HG03097 (cell line): Measurements from ENCODE around the gene BCO2.

Experiments used
- ATAC-seq: cut with Tn5 transposase; IDR thresholded peaks from one replicate; pipeline ENCODE4 v1.9.1; 2021; ENCODE audit not compliant: unreplicated experiment, low FRiP score

Gene BCO2

DNA sequence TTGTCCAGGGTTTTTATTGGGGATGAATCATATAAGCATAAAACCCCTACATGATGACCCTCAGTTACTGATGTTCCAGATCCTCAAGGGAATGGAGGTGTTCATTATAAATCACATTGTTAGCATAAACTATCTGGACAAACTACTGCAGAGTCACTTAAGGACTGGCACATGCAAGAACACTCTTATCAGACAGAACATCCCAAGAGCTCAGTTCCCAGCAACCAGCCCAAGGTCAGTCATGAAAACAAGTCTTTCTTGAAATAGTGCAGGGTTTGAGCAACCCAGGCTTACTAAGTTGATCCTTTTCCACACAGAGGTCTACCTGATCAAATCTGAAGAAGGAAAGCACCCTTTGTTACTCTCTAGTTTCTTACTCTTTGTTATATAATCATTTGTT lies 37.4 kb downstream of the BCO2 start:
- ATAC-seq, result no peak

DNA sequence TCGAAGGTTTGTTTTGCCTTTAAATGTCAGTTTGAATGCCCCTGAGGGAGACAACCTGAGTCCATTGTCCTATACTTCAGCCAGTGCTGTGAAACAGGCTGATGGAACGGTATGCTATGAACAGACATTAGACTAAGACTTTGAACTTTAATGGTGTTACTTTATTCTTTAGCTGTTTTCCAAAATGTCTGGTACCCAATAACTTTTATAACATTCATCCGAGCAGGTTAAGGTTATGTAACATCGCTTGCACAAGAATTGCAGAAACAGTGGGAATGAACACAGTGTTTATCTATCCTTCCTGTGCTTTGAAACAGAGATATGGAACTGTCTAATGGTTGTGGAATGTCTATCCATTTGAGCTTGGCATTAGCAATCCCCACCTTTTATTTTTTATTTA lies 38.4 kb downstream of the BCO2 start:
- ATAC-seq, result no peak

DNA sequence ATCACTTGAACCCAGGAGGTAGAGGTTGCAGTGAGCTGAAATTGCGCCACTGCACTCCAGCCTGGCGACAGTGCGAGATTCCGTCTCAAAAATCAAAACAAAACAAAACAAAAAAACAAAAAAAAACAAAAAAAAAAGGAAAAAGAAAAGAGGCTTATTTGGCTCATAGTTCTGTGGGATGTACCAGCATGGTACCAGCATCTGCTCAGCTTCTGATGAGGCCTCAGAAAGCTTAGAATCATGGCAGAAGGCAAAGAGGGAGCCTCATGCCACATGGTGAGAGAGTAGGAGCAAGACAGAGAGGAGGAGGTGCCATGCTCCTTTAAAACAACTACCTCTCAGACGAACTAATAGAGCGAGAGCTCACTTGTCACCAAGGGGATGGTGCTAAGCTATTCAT lies 40.3 kb downstream of the BCO2 start:
- no peak for ATAC-seq

DNA sequence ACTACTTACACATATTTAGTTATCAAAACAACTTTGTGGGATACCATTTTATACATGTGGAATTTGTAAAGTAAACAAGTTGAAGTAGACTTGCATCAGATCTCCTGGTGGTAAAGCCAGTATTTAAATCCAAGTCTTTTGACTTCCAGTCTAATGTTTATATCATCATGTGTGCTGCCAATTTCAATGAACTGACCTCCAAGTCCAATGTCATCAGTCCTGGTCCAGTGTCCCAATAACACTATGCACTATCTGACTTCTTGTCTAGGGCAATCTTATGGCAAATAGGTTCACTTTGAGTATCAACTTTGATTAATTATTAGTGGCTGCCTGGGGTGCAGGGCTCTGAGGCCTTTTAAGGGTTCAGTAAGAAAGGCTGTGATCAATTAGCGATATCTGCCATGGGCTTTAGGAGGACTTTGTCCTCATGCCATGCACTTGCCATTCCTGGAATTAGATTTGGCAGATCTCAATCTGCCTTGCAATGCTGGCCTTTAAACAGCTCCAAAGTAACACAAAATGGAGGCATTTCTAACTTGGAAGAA lies 41.3 kb downstream of the BCO2 start:
- ATAC-seq, result no peak

DNA sequence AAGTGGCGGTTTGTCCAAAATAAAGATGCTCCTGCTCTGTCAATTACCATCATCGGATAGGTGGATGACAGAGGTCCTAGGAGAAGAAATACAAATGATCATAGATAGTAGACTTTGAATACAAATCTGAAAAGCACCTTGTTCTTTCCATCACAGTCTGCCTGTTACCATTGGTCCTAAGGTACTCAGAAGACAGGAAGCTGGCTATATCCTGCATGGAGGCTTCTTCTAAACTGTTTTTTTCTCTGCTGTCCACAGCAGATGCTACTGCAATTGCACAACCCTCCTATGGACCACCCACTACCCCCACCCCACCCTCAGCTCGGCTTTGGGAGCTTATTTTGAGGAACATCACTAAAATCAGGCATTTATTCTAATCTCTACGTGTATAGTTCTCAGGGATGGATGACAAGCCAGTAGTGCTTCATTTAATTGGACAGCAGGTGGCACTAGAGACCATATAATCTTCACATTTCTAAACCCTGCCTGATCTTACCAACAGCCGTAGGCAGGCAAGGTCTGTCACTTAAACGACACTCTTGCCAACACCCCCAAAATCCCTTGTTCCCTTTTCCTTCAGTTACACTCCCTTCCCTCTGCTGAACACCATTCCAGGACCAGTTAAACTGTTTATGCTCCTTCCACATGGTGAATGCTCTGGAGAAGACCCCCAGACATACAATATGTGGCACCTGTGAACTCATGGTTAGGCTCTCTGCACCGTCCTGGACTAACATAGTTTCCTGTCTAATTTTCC lies 44.3 kb downstream of the BCO2 start:
- ATAC-seq, result peak; percentile 90

DNA sequence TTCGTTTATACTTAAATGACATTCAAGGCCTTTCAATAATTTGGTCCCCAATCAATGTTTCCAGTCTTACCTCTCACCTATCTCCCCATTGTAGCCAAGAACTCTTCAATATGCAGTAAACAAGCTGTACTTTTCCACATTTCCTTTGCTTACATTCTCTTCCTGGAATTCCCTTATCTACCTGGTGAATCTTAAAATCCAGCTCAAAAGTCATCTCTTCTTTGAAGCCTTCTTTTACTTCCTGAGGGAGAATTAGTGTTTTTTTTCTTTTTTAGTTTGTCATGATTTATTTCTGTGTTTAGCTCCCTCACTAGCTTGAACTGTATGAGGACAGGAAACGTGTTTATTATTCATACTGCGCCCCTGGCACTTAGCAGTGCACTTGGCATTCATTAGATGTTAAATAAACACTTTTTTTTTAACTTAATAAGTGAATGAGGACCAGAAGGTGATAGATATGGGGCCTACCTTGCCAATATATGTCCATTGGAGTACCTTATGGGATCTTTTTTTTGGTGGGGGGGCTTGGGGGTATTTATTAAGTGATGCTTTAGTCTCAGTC lies 46.0 kb downstream of the BCO2 start:
- no peak for ATAC-seq

DNA sequence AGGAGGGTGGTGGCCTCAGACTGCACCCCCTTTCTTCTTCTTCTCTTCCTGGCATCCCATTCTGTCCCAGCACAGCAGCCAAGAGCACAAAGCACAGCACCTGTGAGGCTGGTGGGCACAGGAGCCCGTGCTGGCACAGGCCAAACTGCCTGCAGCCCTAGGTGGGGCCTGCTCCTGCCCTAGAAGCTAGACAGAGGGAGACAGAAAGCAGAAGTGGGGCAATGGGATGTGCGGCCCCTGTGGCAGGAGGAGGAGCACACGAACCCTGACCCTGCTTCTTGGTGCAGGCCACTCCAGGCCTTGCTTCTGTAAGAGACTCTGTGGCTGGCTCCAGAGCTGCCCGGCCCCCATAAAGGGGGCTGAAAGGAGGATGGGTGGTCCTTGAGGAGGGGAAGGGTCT lies 47.0 kb downstream of the BCO2 start:
- ATAC-seq, result no peak

DNA sequence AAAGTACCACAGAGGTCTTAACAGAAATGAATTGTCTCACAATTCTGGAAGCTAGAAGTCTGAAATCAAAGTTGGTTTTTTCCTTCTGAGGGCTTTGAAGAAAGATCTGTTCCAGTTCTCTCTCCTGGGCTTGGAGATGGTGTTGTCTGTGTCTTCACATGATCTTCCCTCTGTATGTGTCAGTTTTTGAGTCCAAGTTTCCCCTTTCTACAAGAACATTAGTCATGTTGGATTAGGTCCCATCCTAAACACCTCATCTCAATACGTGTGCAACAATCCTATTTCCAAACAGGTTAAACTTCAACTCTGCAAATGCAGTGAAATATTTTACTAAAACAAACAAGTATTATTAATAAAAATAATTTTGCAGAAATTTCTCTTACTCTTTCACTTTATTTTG lies 47.8 kb downstream of the BCO2 start:
- no peak for ATAC-seq

DNA sequence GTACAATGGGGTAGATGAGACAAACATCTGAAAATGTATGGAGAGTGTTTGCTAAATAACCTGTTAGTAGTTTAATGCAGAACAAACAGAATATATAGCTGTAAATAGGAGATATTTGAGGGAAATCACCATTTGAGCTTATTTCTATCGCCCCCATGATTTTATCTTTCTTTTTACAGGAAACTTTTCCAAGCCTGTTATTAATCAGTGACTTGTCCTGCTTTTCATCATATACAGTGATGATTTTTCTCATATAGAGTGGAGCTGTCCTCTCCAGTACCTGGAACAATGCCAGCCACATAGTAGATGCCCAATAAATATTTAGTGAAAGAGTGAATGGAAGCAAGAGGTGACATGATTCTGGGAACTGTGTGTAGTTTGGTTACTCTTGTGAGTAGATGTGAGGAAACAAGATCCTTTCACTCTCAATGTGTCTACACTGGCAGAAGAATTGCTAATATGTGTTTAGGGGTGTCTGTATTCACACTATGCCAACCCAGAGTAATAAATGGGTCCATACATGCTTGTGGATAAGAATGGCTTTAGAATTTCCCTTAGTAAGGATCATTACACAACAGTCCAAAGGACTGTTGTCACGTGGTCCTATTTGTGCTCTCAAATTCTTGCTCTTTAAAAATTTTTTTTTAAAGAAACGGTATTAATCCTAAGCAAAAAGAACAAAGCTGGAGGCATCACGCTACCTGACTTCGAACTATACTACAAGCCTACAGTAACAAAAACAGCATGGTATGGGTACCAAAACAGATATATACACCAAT lies 48.6 kb downstream of the BCO2 start:
- ATAC-seq, result no peak

DNA sequence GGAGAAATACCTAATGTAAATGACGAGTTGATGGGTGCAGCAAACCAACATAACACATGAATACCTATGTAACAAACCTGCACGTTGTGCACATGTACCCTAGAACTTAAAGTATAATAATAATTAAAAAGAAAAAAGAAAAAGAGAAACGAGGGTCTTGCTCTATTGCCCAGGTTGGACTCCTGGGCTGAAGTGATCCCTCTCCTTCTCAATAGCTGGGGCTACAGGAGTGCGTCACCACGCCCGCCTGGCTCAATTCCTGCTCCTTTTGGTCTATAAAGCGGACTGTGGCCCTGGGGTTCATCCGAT lies 50.4 kb downstream of the BCO2 start:
- no peak for ATAC-seq

DNA sequence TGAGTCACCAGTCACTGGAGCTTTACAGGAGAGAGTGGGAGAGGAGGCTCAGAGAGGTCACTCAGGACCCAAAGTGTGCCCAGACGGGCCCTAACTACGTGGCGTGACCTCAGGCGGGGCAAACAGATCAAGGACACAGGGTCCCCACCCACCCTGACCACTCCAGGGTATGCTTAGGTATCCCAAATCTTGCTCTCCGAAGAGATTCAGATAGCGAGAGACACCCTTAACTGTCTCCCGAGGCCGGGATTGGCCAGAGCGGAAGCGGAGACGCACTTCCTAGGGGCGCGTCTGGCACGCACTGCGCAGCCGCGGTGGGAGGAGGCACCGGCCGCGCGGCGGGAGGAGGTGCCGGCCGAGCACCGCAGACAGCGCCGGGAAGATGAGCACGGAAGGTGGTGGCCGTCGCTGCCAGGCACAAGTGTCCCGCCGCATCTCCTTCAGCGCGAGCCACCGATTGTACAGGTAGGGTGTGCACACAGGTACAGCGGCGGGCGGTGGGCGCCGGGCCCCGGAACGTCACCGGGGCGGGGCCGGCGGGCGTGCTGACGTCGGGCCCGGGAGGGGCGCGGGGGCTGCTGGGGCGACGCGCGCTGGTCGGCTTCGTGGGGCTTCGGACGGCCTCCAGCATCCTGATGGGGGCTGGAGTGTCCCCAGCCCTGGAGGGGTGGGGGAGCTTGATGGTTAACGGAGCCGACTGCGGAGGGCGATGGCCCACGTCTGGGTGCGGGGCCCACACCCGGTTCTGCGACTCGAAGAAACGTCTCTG lies 50.9 kb downstream of the BCO2 start, which contains the start of gene PTS:
PTS (plus strand) TSS at position 367 of the 769 bp plus-strand sequence; CDS start at position 383, 16 bp downstream.
- peak; percentile 97 for ATAC-seq

DNA sequence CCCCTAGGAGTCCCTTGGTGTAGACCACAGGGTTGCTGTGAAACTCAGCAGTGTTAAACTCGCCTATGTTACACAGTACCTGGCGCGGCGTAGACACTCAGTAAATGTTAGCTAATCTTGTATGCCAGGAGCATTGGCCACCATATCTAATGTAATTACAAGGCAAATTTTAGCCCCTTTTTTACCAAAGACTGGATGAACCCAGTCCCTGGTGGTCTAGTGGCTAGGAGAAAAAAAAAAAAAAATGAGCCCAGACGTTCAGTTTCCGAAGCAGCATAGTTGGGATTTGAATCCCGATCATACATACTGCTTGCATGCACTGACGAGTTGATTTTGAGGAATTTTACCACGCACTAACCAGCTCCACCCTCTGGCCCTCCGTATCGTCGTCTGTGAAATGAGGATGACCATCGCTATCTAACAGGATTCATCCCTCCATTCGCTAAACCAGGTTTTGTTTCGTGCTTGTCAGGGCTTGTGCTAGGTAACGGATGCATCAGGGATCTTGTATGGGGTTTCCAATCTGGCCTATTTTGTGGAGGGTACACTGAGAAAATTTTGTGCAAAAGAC lies 51.6 kb downstream of the BCO2 start:
- ATAC-seq, result no peak

DNA sequence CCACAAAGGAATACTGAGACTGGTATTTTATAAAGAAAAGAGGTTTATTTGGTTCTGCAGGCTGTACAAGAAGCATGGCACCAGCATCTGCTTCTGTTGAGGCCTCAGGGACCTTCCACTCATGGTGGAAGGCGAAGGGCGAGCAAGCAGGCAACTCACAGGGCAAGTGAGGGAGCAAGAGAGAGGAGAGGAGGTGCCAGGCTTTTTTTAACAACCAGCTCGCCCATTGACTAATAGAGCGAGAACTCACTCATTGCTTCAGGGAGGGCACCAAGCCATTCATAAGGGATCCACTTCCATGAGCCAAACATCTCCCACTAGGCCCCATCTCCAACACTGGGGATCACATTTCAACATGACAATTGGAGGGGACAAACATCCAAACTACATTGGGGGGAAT lies 52.2 kb downstream of the BCO2 start:
- no peak for ATAC-seq

DNA sequence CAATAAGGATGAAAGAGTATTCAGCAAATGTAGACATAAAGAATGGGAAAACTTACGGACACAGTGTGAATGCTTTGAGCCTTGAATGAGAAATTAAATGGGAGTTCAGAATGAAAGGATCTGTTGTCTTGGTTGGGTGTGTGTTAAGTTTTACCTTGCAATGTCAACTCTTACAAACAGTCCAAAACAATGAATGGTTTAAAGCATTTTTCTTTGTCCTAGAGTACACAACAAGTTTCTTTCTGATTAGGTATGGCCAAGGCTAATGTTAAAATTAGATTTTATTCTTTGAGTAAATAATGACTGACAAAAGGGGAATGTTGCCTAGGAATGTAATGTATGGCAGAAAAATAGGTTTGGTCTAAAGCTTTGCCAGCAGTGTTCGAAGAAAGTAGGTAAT lies 53.4 kb downstream of the BCO2 start:
- no peak for ATAC-seq

DNA sequence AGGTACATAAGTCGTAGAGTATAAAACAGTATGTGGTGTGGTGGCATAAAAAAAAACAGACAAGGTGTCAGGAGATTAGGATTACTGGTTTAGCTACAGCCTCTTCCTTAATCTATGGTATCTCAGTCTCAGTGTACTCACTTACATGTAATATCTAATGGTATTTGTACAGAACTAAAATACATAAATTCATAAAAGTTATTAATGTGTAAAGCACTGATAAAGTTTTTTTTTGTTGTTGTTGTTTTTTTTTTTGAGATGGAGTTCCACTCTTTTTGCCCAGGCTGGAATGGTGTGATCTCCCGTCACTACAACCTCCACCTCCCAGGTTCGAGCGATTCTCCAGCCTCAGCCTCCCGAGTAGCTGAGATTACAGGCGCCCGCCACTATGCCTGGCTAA lies 53.8 kb downstream of the BCO2 start:
- no peak for ATAC-seq

DNA sequence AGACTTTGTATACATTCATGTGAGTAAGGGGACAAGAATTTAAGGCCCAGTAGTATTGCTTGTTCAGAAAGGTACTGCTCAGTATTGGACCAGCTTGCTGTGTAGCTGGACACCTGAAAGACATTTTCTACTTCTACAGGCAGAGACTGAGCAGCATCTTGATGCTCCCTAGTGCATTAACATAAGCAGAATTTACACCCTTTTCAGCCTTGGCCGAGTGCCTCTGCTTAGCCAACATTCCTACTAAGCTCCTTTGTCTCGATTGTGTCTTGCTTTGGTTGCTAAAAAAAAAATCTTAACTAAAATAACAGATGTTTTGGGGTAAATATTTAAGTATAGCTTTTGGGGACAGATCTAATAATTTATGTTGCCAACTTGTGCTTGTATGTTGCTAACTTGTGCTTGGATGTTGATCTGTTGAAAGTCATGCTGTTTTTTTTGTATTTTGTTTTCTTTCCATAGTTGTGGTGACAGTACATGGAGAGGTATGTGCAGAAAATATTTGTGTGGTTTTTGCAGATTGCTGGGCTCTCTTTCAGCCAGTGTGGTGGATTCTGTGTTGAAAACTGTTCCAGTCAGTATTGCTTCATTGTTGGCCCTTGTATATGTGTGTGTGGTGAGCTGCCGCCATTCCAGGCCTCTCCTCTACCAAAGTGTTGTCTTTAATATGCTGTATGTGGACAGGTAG lies 54.6 kb downstream of the BCO2 start:
- ATAC-seq, result no peak

DNA sequence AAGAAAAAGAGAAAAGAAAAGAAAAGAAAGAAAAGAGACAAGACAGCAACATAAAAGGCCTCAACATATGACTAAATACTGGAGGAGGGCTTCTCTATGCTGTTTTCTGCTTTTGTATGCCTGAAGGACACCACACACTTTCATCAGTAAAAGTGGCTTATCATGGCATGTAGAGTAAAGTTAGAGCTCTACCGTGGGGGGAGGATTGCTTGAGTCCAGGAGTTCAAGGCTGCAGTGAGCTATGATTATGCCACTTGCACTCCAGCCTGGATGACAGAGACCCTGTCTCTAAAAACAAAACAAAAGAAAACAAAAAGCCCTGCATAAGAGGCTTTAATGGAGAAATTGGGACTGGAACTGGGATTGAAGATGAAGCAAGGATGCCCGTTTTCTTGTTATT lies 56.6 kb downstream of the BCO2 start:
- no peak for ATAC-seq

DNA sequence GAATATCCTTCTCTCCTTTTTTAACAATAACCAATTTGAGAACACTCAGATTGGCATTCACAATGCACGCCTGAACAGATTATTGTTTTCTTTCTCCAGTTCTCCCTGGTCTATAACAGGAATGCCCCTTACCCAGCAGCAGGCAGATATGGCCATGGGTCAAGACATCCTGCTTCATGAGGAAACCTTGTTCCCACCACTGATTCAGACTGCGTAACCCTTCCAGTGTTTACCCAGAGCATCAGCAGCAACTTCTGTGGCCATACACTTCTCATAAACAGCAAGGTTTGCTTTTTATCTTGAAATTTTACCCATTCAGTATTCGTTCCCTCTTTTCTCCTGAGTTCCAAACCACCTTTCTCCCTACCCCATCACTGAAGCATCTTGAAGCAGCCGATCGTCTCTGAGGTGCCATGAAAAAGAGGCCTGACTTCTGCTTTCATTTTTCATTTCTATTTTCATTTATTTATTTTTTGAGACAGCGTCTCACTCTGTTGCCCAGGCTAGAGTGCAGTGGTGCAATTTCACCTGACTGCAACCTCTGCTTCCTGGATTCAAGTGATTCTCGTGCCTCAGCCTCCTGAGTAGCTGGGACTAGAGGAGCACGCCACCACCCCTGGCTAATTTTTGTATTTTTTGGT lies 60.6 kb downstream of the BCO2 start:
- ATAC-seq, result no peak

DNA sequence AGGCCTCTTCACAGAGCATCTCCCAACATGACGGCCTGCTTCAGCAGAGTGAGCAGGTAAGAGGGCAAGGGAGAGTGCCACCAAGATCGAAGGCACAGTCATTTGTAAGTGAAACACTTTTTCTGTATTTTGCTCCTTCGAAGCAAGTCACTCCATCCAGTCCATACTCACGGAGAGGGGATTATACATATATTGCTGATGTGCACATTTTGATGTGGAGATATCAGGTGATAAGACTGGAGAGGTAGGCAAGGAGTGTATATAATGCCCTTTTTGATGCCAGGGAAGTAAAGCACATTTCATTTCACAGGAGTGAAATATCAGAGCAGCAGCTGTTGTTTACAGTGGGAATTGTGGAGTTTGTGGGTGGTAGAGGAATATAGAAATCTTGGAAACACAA lies 62.1 kb downstream of the BCO2 start:
- ATAC-seq, result no peak

DNA sequence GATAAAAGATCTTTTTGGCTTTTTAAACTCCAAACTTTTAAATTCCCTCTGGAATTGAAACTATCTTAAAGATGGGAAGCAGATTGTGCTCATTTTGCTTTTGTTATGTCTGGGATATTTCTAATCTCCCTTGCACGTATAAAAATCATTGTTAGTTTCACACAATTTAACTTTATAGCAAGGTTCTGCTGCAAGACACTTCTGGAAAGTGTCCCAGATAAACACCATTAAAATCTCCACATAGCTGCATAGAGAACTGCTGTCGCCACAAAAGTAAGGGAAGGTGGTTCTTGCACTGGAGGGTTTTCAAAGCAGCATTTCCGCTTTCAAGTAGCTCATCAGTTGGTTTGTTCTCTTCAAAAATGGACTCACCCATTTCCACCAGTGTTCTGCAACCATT lies 62.7 kb downstream of the BCO2 start:
- ATAC-seq, result no peak
